Central memory CD8-positive, alpha-beta T cell (primary cell): ENCODE results near the gene KRT81.
"Not testable (repeated sequence)": the region's sequence is repeated elsewhere in the genome, so short reads cannot be mapped to it uniquely, and the experiment has no call there.

Source experiments
- ATAC-seq: fragments of 150-1000 bp; cut with Tn5 transposase; replicated peaks from 2 replicates; pipeline ENCODE4 v1.10.0; 2022; ENCODE audit warnings: mild to moderate bottlenecking, moderate FRiP score, moderate number of reproducible peaks; ENCODE audit not compliant: poor library complexity, severe bottlenecking; ENCODE audit errors: extremely low read depth
- DNase-seq, 2 donors: peaks; one replicate each; pipeline ENCODE4 v3.0.0; 2021; ENCODE audit warnings: low spot score in 2 of 2
- H3K27ac Mint-ChIP-seq: one replicate; pipeline ENCODE4 v1.8.0; 2022; ENCODE audit warnings: low read depth, mild to moderate bottlenecking, moderate library complexity, mixed read lengths
- H3K27me3 Mint-ChIP-seq: one replicate; pipeline ENCODE4 v1.8.0; 2022; ENCODE audit warnings: mixed read lengths
- H3K36me3 Mint-ChIP-seq: one replicate; pipeline ENCODE4 v1.8.0; 2022; ENCODE audit warnings: mild to moderate bottlenecking, moderate library complexity, mixed read lengths; ENCODE audit not compliant: insufficient read depth
- H3K4me1 Mint-ChIP-seq: one replicate; pipeline ENCODE4 v1.8.0; 2022; ENCODE audit warnings: mixed read lengths
- H3K4me3 Mint-ChIP-seq: one replicate; pipeline ENCODE4 v1.8.0; 2022; ENCODE audit warnings: mild to moderate bottlenecking, moderate library complexity, mixed read lengths
- H3K9me3 Mint-ChIP-seq: one replicate; pipeline ENCODE4 v1.8.0; 2022; ENCODE audit warnings: mixed read lengths

Gene KRT81

DNA sequence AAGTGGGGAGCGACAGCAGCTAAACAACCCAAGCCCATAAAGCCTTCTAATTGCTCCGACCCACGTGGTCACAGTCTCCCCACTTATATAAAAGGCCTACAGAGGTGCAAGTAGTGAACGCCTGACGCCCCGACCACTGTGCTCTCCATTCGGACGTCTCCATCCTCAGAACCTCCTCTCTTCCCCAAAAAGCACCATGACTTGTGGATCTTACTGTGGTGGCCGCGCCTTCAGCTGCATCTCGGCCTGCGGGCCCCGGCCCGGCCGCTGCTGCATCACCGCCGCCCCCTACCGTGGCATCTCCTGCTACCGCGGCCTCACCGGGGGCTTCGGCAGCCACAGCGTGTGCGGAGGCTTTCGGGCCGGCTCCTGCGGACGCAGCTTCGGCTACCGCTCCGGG is 10.4 kb upstream of the KRT81 start:
- not testable (repeated sequence) for H3K27ac Mint-ChIP-seq, ATAC-seq, DNase-seq, H3K36me3 Mint-ChIP-seq, H3K4me3 Mint-ChIP-seq, H3K9me3 Mint-ChIP-seq
- Mint-ChIP-seq H3K27me3 (peaks cover 10% of the 10 kb centered on the region), H3K4me1 (peaks cover 12% of the 10 kb centered on the region)

DNA sequence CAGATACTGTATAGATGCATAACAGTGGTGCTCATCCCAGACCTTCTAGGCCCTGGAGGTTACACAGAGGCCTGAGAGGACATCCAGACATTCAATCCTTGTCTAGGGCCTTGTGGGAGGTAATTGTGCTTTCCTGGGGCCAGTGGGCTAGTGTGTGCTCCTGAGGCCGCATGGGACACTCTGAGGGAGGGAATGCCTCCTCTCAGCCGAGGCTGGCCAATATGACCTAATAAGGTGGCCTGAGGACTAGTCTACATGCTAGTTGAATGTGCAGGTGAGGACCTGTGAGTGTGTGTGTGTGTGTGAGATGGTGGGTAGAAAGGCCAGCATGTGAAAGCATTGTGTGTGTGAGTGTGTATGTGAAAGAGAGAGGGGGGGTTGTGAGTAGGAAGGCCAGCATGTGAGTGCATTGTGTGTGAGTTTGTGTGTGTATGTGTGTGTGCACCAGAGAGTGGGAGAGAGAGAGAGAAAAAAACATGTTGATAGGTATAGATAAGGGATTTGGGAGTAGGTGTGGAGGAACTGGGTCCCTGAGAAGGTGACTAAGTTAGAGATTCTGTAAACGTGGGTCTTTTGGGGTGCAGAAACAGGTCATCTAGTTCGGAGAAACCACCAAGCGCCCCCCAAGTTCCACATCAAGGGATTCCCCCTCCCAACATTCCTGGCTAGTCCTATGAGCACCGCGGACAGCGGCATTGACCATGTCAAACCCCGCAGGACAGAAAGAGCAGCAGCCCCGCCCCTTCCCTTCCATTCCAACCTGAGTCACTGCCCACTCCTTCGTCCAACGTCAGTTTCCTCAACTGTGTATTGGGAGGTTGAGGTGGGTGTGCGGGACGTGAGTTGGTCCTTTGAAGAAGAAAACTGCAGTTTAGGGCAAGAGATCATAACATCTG is 9.7 kb upstream of the KRT81 start:
- H3K27ac Mint-ChIP-seq = no peak overlapping the region
- H3K9me3 Mint-ChIP-seq = no peaks in the 10 kb centered on the region
- H3K27me3 Mint-ChIP-seq = peaks cover 8% of the 10 kb centered on the region
- no peak overlapping the region for H3K4me3 Mint-ChIP-seq
- ATAC-seq (no peak), DNase-seq (no peak)
- H3K4me1 Mint-ChIP-seq = peaks cover 12% of the 10 kb centered on the region
- H3K36me3 Mint-ChIP-seq = no peaks in the 10 kb centered on the region

DNA sequence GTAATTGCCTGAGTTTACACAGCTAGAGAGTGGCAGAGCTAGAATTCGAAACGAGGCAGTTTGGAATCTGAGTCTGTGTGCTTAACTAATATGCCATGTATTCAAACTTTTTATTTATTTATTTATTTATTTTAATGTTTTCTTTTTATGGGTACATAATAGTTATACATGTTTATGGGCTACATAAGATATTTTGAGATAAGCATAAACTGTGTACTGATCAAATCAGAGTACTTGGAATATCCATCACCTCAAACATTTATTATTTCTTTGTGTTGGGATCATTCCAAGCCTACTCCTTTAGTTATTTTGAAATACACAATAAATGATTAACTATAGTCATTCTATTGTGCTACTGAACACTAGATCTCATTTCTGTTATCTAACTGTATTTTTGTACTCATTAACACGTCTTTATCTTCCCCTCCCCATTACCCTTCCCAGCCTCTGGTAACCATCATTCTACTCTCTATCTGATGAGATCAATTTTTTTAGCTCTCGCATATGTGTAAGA is 7.4 kb upstream of the KRT81 start:
- no peaks in the 10 kb centered on the region for H3K9me3 Mint-ChIP-seq
- H3K27me3 Mint-ChIP-seq = peaks cover 8% of the 10 kb centered on the region
- H3K4me1 Mint-ChIP-seq = no peaks in the 10 kb centered on the region
- H3K36me3 Mint-ChIP-seq = no peaks in the 10 kb centered on the region
- DNase-seq (no peak), ATAC-seq (no peak)
- no peak overlapping the region for H3K27ac Mint-ChIP-seq
- no peak overlapping the region for H3K4me3 Mint-ChIP-seq

DNA sequence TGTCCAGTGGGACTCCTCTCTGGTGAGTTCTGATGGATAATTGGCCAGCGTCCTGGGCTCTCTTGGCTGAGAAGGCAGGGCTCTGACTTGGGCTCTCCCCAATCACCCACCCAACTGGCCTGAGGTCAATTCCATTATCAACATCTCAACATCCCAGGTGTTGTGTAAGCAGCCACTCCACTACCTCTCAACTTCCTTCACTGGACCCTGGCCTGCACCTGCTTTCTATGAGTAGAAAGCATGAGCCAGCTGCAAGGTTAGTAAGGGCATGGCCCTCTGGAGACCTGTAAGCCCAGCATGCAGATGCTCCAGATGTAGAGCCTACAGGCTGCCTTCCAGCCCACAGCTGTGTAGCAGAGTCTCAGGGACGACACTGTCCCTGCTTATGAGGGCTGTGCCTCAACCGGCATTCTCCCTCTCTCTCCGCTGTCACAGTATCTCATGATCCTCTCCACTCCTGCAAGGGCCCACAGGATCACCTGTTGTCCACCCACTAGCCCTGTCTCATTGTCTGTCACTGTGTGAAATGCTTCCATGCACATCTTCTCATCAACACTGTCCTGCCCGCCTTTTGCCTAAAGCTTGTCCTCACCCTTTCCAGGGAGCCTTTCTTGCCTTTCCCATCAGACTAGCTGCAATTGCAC is 5.4 kb upstream of the KRT81 start:
- DNase-seq (no peak), ATAC-seq (no peak)
- Mint-ChIP-seq H3K9me3 (no peaks in the 10 kb centered on the region), H3K27ac (no peak overlapping the region), H3K27me3 (peaks cover 11% of the 10 kb centered on the region), H3K4me1 (no peaks in the 10 kb centered on the region), H3K4me3 (no peak overlapping the region), H3K36me3 (peaks cover 2% of the 10 kb centered on the region)

DNA sequence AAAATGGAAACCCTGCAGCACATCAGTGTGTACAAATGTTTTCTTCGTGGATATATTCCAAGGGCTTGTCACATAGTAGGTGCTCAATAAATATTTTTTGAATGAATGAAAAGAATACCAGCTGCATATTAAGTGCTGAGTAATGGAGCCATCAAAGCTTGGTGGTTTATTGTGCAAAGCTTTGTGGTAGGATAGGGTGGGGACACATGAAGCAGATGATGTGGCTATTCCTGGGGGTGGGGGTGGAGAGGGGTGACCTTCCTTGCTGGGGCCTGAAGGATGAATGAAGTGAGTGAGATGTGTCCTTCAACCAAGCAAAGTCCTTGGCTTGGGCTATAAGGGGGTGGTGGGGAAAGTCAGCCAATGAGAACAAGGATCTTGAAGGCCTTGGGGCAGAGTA is 4.3 kb upstream of the KRT81 start:
- H3K4me1 Mint-ChIP-seq = no peaks in the 10 kb centered on the region
- DNase-seq = no peak
- peaks cover 17% of the 10 kb centered on the region for H3K27me3 Mint-ChIP-seq
- no peaks in the 10 kb centered on the region for H3K9me3 Mint-ChIP-seq
- no peak overlapping the region for H3K27ac Mint-ChIP-seq
- H3K4me3 Mint-ChIP-seq = no peak overlapping the region
- ATAC-seq = no peak
- H3K36me3 Mint-ChIP-seq = peaks cover 2% of the 10 kb centered on the region

- H3K27ac Mint-ChIP-seq = no peak overlapping the region
- no peaks in the 10 kb centered on the region for H3K9me3 Mint-ChIP-seq
- H3K4me1 Mint-ChIP-seq = no peaks in the 10 kb centered on the region
- H3K4me3 Mint-ChIP-seq = no peak overlapping the region
- peaks cover 17% of the 10 kb centered on the region for H3K27me3 Mint-ChIP-seq
- ATAC-seq = no peak
- DNase-seq = no peak
- peaks cover 2% of the 10 kb centered on the region for H3K36me3 Mint-ChIP-seq
These were observed 3.5 kb upstream of the KRT81 start for GRCh38 chr12:52294803-52295202.

GRCh38 chr12:52293926-52294325 is 2.6 kb upstream of the KRT81 start:
- Mint-ChIP-seq H3K36me3 (peaks cover 2% of the 10 kb centered on the region), H3K9me3 (no peaks in the 10 kb centered on the region), H3K4me1 (no peaks in the 10 kb centered on the region), H3K27me3 (peaks cover 11% of the 10 kb centered on the region), H3K4me3 (no peak overlapping the region), H3K27ac (no peak overlapping the region)
- ATAC-seq (no peak), DNase-seq (no peak)

DNA sequence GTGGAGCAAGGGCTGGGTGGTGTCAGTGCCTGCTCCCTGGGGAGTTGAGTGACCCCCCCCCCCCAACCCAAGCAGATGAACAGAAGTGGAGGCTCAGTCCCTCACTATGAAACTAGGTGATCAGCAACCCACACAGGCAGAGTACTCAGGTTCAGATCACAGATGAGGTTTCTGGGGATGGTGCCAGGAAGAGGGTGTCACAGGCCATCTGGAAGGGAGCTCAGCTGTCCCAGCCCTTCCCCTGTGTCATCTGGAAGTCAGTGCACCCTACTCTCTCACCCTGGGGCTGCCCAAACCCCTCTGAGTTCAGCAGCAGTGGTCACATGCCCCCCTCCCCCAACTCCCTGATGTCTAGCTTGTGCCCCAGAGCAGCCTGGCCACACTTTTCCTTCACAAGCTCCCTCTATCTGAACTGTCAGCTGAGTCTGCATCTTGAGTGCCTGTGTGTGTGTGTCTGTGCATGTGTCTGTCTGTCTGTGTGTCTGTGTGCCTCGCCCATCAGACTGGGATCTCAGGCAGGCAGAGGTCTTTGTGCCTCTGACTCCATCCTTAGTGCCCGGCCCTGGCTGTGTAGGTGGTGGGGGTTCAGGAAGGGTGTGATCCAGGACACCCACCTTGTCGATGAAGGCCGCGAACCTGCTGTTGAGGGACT is 725 bp downstream of the KRT81 start:
- H3K4me1 Mint-ChIP-seq = peaks cover 15% of the 10 kb centered on the region
- not testable (repeated sequence) for H3K9me3 Mint-ChIP-seq, H3K4me3 Mint-ChIP-seq, H3K36me3 Mint-ChIP-seq, H3K27ac Mint-ChIP-seq, DNase-seq, H3K27me3 Mint-ChIP-seq, ATAC-seq

DNA sequence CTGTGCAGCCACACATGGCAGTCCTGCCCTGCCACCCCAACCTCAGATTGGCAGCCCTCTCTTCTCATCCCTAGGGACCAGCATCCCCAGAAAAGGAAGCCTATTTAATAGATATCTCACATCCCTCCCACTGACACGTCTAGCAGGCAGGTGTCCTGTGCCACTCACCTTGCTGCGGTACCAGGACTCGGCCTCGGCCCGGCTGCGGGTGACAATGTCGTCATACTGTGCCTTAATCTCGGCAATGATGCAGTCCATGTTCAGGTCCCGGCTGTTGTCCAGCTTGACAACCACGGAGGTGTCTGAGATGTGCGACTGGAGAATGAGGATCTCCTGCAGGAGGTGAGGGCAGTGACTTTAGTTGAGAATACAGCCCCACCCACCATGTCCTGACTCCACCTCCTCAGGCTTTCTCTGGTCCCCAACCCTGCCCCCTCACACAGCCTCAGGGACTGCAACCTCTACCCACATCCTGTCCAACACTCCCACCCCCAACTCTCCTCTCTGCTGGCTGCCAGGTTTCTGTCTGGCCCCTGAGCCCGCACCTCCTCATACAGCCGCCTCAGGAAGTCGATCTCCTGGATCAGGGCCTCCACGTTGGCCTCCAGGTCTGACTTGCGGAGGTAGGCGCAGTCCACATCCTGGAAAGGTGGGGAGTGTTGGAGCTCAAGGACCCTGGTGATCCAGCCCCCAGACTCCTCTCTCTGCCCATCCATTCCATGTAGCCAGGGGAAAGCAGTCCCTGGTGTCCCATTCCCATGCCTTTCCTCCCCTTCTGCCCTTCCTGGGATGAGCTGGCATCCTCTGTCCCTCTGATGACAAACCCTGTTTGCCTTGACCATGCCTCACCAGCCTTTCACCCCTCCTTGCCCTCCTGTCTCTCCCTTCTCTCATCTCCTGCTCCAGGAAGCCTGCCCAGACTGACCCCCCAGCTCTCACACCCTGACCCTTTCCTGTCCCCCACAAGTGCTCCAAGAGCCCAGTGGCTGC is 3.2 kb downstream of the KRT81 start:
- peak overlapping the region; percentile 33 for H3K4me3 Mint-ChIP-seq
- DNase-seq, H3K36me3 Mint-ChIP-seq, H3K9me3 Mint-ChIP-seq, H3K27me3 Mint-ChIP-seq: not testable (repeated sequence)
- H3K27ac Mint-ChIP-seq = peak overlapping the region; percentile 68
- ATAC-seq = peak; percentile 77
- peaks cover 15% of the 10 kb centered on the region for H3K4me1 Mint-ChIP-seq

DNA sequence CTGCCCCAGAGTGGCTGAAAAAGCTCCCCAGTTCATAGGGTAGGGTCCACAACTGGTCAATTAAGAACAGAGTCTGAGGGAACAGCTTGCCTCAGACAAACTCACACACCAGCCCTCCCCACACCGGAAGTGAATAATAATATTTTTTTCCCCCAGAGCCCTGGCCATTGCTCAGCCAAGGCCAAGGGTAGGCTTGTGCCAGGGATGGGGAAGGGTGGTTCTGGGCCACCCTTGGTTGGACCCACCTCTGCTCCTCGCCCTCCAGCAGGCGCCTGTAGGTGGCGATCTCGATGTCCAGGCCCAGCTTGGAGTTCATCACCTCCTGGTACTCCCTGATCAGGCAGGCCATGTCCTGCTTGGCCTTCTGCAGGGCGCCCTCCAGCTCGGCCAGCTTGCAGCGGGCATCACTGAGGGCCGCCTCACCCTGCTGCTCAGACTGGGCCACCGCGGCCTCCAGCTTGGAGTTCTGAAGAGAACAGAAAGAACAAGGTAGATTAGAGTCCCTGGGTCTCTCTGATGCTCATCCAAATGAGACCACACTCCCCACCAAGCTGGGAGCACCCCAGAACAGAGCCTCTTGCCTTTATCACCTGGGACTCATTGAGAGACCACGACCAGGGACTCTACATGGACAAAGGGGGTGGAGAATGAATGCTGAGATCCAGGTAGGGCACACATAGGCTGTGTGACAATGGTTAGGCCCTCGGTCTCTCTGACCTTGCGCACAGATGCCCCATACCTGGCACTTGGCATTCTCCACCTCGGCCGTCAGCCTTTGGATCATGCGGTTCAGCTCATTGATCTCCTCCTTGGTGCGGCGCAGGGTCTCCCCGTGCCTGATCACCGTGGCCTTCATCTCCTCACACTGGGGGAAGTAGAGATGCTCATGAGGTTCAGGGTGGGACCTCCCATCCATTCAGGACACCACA is 4.2 kb downstream of the KRT81 start:
- peaks cover 18% of the 10 kb centered on the region for H3K27me3 Mint-ChIP-seq
- DNase-seq, H3K27ac Mint-ChIP-seq, H3K9me3 Mint-ChIP-seq, ATAC-seq, H3K4me3 Mint-ChIP-seq, H3K36me3 Mint-ChIP-seq: not testable (repeated sequence)
- H3K4me1 Mint-ChIP-seq = peaks cover 15% of the 10 kb centered on the region

DNA sequence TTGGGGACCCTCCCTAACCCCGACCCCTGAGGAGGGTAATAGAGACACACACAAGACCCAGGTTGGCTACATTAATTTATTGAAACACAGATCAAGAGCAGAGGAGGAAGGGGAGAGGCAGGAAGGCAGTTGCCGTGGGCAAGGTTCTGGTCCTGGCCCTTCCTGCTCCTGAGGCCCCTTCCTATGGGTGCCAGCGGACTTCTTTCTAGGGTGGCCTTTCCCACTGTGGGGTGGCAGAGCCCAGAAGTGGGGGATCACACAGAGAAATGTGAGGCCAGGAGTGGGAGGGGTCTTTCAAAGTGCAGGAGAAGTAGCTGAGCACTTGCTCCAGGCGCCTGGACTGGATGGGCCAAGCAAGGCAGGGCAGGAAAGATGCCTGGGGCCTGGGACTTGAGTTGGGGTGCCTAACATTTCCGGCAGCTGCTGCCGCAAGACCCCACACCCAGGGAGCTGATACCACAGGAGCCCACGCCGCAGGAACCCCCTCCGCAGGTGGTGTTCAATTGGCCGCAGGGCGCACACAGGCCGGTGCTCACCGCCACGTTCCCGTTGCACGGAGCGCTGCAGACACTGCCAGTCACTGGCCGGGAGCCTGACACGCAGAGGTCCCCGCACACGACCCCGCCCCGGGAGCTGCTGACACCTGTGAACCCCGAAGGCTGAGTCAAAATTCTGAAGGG is 5.3 kb downstream of the KRT81 start:
- H3K4me3 Mint-ChIP-seq = no peak overlapping the region
- no peak overlapping the region for H3K27ac Mint-ChIP-seq
- H3K9me3 Mint-ChIP-seq = no peaks in the 10 kb centered on the region
- peaks cover 9% of the 10 kb centered on the region for H3K27me3 Mint-ChIP-seq
- ATAC-seq (no peak), DNase-seq (no peak)
- H3K4me1 Mint-ChIP-seq = peaks cover 15% of the 10 kb centered on the region
- peaks cover 2% of the 10 kb centered on the region for H3K36me3 Mint-ChIP-seq
